HPDE6-E6E7 (cell line): ENCODE data around the gene BMF.

Experiments
- DNase-seq: peaks from one replicate; pipeline ENCODE4 v3.0.0; 2011; ENCODE audit warnings: missing footprints; ENCODE audit errors: extremely low spot score

BMF gene

DNA sequence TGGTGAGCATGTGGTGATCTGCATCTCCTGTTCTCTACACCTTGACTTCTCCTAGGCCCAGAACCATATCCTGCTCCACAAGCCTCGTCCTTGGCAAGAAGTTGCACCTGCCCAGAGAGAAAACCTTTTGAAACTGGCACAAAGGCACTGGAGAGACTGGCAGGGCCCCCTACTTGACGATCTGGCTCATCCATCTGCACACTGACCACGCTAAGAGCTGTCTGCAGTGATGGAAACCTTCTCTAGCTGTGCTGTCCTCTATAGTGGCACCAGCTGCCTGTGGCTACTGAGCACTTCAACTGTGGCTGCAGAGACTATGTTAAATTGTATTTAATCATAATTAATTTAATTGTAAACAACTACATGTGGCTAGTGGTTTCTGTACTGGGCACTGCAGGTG is 43.5 kb downstream of the BMF start:
- no peak for DNase-seq

- DNase-seq = no peak
These were observed 44.3 kb downstream of the BMF start for GRCh38 chr15:40064231-40064894.

DNA sequence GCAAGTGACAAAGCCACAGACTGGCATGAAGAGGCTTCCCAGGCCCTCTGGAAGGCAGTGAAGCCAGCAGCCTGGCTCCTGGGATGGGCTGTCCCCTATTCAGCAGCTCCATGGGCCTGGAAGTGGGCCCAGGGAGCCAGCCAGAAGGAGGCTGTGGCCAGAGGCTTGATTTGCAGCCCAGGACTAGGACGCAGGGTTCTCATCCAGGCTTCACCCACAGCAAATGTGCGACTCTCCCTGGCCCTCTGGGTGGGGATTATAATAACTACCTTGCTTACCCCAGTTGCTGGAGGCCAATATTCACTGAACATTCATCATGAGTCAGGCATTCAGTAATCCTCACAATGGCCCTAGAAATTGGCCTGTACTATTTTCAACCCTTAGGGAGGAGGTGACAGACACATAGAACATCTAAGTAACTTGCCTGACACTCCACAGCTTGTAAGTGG is 45.1 kb downstream of the BMF start:
- peak; percentile 69 for DNase-seq

DNA sequence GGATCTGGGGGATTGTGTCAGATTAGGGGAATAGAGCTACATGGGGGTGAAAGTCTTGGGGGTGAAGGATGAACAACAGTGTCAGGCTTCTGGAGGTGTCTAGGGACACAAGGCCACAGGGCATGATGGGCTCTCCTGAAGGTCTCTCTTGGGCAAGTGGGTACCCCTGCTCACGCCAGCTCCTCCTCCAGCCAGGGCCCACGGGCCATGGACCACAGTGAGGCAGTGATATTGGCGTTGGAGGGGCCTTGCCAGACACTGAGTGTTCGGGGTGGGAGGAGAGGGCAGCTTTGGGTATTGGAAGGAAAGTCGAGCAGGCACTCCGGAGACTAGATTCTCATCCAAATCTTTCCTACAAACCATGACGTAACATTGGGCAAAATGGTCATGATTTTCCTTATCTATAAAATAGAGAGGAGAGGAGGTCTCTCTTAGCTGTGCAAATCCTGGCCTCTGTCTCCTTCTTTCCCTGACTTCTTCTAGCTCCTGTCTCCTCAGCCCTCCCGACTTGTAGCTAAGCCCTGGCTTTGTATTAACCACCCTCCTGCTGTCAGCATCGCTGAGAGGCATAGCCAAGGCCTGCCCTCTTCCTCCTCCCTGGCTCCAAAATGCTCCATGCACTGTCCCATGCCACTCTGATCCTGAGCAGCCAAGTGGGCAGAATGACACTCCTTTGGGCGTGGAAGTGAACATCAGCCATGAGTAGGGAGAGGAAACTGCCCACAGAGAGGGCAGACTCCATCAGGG is 45.7 kb downstream of the BMF start:
- no peak for DNase-seq

GRCh38 chr15:40061212-40061901 is 47.3 kb downstream of the BMF start:
- DNase-seq = no peak

DNA sequence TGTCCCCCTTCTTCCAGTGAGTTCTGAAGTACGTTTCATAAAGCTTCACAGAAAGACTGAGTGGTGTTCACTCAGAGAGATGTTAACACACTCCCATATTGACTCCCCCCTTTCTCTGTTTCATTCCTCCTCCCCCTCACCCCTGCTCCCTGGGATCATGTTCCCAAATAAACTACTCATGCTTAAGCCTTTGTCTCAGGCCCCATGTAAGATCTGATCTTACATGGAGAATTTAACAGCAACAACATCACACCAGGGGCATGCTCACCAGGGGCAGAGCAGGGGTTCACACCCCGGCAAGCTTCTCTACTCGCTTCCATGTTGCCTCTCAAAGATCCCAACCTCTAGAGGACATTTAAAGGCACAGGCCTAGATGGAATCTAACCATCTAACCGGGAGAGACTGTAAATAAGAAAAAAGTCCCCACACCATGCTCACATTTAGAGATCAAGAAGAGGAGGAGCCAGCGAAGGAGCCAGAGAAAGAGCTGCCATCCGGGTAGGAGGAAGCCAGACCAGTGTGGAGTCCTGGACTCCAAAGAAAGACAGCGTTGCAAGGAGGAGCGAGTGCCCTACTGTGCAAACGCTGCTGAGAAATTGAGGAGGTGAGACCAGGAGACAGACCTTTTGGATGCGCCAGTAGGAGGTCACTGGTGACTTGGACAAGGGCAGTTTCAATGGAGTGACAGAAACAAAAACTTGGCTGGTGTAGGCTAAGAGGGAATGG is 48.3 kb downstream of the BMF start:
- no peak for DNase-seq

- no peak for DNase-seq
These were observed 48.9 kb downstream of the BMF start for GRCh38 chr15:40059821-40060220.

DNA sequence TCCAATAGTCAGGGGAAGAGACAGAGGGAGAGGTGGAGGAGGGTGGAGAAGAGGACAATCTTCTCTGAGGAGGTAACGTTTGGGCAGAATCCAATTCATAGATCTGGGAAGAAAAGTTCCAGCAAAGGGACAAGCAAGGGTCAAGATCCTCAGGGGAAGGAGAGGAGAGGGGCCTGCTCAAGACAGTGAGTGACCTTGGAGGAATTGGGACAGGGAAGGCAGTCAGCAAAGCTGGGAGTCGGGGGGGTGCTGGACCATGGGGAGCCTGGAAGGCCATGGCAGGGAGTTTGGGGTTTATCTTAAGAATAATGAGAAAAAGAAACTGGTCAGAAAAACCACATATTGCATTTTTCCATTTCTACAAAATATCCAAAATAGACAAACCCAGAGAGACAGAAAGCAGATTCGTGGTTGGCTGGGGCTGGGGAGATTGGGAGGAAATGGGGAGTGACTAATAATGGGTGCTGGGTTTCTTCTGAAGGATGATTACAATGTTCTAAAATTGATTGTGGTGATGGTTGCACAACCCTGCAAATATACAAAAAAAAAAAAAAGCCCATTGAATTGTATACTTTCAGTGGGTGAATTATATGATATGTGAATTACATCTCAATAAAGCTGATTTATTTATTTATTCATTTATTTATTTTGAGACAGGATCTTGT is 50.1 kb downstream of the BMF start:
- no peak for DNase-seq

- no peak for DNase-seq
These were observed 52.9 kb downstream of the BMF start for GRCh38 chr15:40055576-40056293.

GRCh38 chr15:40054855-40055575 is 53.7 kb downstream of the BMF start:
- DNase-seq = no peak

DNA sequence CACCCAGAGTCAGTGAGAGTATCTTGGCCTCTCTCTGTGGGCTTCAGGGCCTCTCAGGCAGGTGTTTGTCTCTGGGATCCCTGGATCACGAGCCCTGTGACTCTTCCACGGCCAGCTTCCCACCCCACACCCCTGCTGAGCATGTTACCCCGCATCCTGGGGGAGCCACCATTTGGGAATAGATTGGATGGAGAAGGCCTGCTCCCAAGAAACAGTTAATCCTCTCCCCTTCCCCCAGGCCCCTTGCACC is 54.1 kb downstream of the BMF start:
- no peak for DNase-seq

DNA sequence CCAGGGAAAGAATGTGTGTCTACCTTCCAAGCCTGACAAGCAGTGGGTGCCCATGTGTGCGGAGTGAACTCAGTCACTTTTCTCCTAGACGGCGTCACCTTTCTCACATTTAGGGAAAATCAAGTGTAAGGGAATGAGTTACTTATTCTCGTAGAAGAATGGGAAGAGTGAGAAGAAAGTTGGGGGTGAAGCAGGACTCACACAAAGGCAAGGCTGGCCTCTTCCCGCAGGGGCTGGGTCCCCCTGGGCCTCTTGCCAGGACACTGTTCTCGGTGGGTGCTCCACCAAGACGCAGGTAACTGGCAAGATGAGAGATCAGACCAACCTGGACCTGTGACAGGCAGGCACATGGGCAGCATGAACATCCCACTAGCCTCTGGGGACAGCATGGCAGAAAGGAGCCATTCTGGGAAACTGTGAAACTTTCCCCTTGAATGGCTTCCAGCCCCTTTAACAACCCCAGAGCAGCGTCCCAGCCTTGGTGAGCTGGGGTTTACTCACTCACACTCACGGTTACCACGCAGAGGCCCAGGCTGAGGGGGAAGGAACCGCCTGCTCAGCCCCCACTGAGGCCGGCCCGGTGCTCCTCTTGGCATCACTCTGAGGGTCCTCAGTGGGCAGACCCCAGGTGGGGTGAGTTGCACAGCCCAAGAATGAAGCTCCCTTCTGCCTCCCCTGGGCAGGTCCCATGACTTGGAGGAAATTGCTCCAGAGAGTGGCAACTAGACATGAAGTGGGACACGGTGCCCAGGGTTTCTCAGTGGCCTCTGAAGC is 54.7 kb downstream of the BMF start:
- DNase-seq = no peak

- DNase-seq = no peak
These were observed 55.4 kb downstream of the BMF start for GRCh38 chr15:40053079-40053830.

DNA sequence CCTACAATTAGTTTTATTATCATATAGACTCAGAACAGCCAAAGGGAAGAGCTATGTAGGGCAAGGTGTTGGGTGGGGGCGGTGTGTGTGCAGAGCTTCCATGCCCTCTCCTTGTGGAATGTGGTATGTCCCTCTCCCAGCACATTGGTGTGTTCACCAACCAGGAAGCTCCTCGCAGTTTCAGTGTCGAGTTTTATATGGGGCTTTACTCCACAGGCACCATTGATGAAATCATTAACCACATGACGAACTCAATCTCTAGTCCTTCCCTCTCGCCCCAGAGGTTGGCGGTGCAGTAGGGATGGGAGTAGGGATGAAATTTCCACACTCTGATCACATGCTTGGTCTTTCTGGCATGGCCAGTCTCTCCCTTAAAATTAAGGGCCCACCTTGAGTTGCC is 56.1 kb downstream of the BMF start:
- DNase-seq = no peak

DNA sequence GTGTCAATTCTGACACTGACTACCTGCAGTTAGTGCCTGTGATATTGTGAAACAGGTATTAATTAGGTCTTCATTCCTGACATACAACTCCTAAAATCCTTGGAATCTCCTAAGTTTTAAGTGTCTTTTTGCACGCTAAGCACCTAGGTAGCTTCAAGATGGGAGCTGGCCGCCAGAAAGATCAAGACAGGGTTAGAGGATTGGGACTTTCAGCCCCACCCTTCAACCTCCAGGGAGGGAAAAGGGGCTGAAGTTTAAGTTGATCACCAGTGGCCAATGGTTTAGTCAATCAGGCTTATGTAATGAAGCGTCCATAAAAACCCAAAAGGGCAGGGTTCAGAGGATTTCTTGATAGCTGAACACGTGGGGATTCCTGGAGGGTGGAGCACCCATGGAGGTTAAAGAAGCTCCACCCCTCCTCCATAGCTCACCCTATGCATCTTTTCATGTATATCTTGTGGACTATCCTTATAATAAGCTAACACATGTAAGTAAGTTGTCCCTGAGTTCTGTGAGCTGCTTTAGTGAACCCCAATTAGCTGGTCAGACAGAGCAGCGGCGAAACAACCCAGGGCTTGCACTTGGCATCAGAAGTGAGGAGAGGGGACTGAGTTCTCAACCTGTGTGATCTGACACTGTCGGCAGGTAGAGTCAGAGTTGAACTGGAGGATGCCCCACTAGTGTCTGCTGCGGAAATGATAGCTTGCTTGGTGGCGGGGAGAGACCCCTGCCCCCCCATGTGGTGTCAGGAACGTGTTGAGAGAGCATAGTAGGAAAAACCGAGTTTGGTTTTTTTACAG is 56.9 kb downstream of the BMF start:
- DNase-seq = no peak

- no peak for DNase-seq
These were observed 57.8 kb downstream of the BMF start for GRCh38 chr15:40050788-40051470.

GRCh38 chr15:40048926-40049475 is 59.7 kb downstream of the BMF start:
- DNase-seq = no peak
